ENCODE results near the gene SCG5.
A peak's percentile ranks its signal among the peaks of the same experiment; 100 is the strongest.

Gene SCG5

GRCh38 chr15:32669896-32670611 lies 28.5 kb downstream of the SCG5 start:
- Mint-ChIP-seq H3K36me3 (ENCODE audit: insufficient read depth) (no peaks in the 10 kb centered on the region), H3K27me3 (no peaks in the 10 kb centered on the region), H3K9me3 (no peaks in the 10 kb centered on the region), H3K4me3 (no peak overlapping the region), H3K4me1 (ENCODE audit: low read depth in 2 of 2) (no peaks in the 10 kb centered on the region), H3K27ac (no peak overlapping the region)
- DNase-seq (no peak), ATAC-seq (replicated peaks) (no peak)

- Mint-ChIP-seq H3K4me1 (ENCODE audit: low read depth in 2 of 2) (no peaks in the 10 kb centered on the region), H3K9me3 (no peaks in the 10 kb centered on the region), H3K27ac (no peak overlapping the region), H3K36me3 (ENCODE audit: insufficient read depth) (no peaks in the 10 kb centered on the region), H3K27me3 (no peaks in the 10 kb centered on the region), H3K4me3 (no peak overlapping the region)
- DNase-seq = no peak
- ATAC-seq (replicated peaks) = no peak
These were observed 29.1 kb downstream of the SCG5 start for GRCh38 chr15:32670623-32671022.

- H3K36me3 Mint-ChIP-seq (ENCODE audit: insufficient read depth) = no peaks in the 10 kb centered on the region
- H3K27me3 Mint-ChIP-seq = no peaks in the 10 kb centered on the region
- DNase-seq (no peak), ATAC-seq (replicated peaks) (no peak)
- H3K4me1 Mint-ChIP-seq (ENCODE audit: low read depth in 2 of 2) = no peaks in the 10 kb centered on the region
- no peaks in the 10 kb centered on the region for H3K9me3 Mint-ChIP-seq
- no peak overlapping the region for H3K27ac Mint-ChIP-seq
- H3K4me3 Mint-ChIP-seq = no peak overlapping the region
These were observed 30.1 kb downstream of the SCG5 start for GRCh38 chr15:32671339-32672325.

GRCh38 chr15:32674681-32675080 lies 33.2 kb downstream of the SCG5 start:
- Mint-ChIP-seq H3K4me3 (no peak overlapping the region), H3K9me3 (no peaks in the 10 kb centered on the region), H3K27me3 (no peaks in the 10 kb centered on the region), H3K36me3 (ENCODE audit: insufficient read depth) (no peaks in the 10 kb centered on the region), H3K27ac (no peak overlapping the region), H3K4me1 (ENCODE audit: low read depth in 2 of 2) (no peaks in the 10 kb centered on the region)
- no peak for DNase-seq
- ATAC-seq (replicated peaks) = no peak

- H3K4me1 Mint-ChIP-seq (ENCODE audit: low read depth in 2 of 2) = no peaks in the 10 kb centered on the region
- ATAC-seq (replicated peaks) = no peak
- H3K9me3 Mint-ChIP-seq = no peaks in the 10 kb centered on the region
These were observed 34.0 kb downstream of the SCG5 start for GRCh38 chr15:32675466-32675865.

GRCh38 chr15:32676169-32676568 lies 34.7 kb downstream of the SCG5 start:
- H3K27ac Mint-ChIP-seq = no peak overlapping the region
- H3K4me1 Mint-ChIP-seq (ENCODE audit: low read depth in 2 of 2) = no peaks in the 10 kb centered on the region
- H3K36me3 Mint-ChIP-seq (ENCODE audit: insufficient read depth) = no peaks in the 10 kb centered on the region
- ATAC-seq (replicated peaks) (no peak), DNase-seq (no peak)
- no peaks in the 10 kb centered on the region for H3K27me3 Mint-ChIP-seq
- no peaks in the 10 kb centered on the region for H3K9me3 Mint-ChIP-seq
- no peak overlapping the region for H3K4me3 Mint-ChIP-seq

More at GRCh38 chr15:32675466-32675865, 34.0 kb downstream of the SCG5 start:
- Mint-ChIP-seq H3K27ac (no peak overlapping the region), H3K36me3 (ENCODE audit: insufficient read depth) (no peaks in the 10 kb centered on the region), H3K4me3 (no peak overlapping the region), H3K27me3 (no peaks in the 10 kb centered on the region)
- no peak for DNase-seq

GRCh38 chr15:32677238-32677750 lies 35.8 kb downstream of the SCG5 start:
- Mint-ChIP-seq H3K27ac (no peak overlapping the region), H3K4me3 (no peak overlapping the region), H3K9me3 (no peaks in the 10 kb centered on the region), H3K36me3 (ENCODE audit: insufficient read depth) (no peaks in the 10 kb centered on the region), H3K27me3 (no peaks in the 10 kb centered on the region), H3K4me1 (ENCODE audit: low read depth in 2 of 2) (no peaks in the 10 kb centered on the region)
- ATAC-seq (replicated peaks) (no peak), DNase-seq (no peak)

DNA sequence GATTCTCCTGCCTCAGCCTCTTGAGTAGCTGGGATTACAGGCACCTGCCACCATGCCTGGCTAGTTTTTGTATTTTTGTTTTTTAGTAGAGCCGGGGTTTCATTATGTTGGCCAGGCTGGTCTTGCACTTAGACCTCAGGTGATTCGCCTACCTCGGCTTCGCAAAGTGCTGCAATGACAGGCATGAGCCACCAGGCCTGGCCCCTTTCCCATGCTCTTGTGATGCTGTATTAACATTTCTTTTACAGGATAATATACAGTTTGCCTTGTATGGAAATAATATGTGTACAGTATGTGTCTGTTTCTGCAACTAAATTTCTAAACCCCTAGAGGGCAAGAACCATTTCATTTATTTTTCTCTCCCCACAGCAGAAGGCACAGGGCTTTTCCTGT lies 37.8 kb downstream of the SCG5 start:
- Mint-ChIP-seq H3K27me3 (no peaks in the 10 kb centered on the region), H3K4me3 (no peak overlapping the region)

DNA sequence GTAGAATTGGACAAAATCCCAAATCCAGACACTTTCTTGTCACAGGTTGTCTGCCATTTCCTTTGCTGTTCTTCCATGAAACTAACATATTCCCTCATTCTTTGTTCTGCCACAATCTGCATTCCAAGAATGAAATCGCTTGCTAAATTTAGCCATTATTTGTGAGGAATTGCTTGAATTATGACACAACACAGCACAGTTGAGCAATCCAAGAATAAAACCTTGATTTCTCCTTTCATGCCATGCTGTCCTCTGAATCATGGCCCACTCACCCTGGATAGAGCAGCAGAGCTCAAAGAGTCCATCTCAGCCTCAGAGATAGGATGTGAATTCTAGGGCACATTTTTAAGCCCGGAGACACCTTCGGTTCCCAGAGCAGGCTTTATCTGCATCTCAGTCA lies 41.1 kb downstream of the SCG5 start:
- Mint-ChIP-seq H3K9me3 (no peaks in the 10 kb centered on the region), H3K36me3 (ENCODE audit: insufficient read depth) (no peaks in the 10 kb centered on the region), H3K27ac (no peak overlapping the region), H3K4me1 (ENCODE audit: low read depth in 2 of 2) (peaks cover 0 to 2% of the 10 kb centered on the region in 2 donors), H3K4me3 (no peak overlapping the region), H3K27me3 (no peaks in the 10 kb centered on the region)
- ATAC-seq (replicated peaks) = no peak
- DNase-seq = no peak

More for the DNA sequence above, 37.8 kb downstream of the SCG5 start:
- DNase-seq = no peak
- Mint-ChIP-seq H3K4me1 (ENCODE audit: low read depth in 2 of 2) (peaks cover 0 to 2% of the 10 kb centered on the region in 2 donors), H3K27ac (peak overlapping the region in 1 of 2 donors; percentile 20), H3K9me3 (no peaks in the 10 kb centered on the region), H3K36me3 (ENCODE audit: insufficient read depth) (no peaks in the 10 kb centered on the region)
- ATAC-seq (replicated peaks) = no peak

DNA sequence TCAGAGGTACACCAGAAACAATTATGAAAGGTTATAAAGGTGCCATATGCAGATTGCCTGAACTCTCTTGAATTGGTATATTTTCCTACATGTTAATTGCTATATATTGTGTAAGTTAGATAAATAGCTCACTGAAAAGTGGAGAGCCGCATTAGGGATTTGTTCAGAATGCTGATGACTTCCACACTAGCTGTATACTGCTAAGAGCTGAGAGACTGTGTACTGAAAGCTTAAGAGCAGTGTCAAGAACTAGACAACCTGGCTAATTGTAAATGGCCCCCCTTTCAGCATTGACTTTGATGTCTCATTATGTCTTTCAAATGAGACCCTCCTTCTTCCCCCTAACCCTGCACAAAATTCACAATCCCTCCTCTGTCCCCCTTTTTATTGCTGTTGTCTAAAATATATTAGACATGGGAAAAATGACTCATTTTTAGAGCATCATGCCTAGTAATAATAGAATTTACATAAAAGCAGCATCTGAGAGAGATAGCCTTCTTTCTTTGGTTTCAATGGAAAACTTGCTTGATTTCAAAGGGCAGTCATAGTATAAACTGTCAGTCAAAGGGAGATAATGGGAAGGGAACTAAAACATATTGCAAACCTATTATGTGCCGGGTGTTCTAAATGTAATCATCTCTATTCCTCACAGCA lies 41.6 kb downstream of the SCG5 start:
- ATAC-seq (replicated peaks) (no peak), DNase-seq (no peak)
- Mint-ChIP-seq H3K36me3 (ENCODE audit: insufficient read depth) (no peaks in the 10 kb centered on the region), H3K27ac (no peak overlapping the region), H3K4me1 (ENCODE audit: low read depth in 2 of 2) (peaks cover 0 to 2% of the 10 kb centered on the region in 2 donors), H3K4me3 (no peak overlapping the region), H3K27me3 (no peaks in the 10 kb centered on the region), H3K9me3 (no peaks in the 10 kb centered on the region)

GRCh38 chr15:32683906-32684584 lies 42.5 kb downstream of the SCG5 start:
- Mint-ChIP-seq H3K4me1 (ENCODE audit: low read depth in 2 of 2) (peaks cover 0 to 2% of the 10 kb centered on the region in 2 donors), H3K27ac (no peak overlapping the region), H3K9me3 (no peaks in the 10 kb centered on the region), H3K36me3 (ENCODE audit: insufficient read depth) (no peaks in the 10 kb centered on the region), H3K27me3 (no peaks in the 10 kb centered on the region), H3K4me3 (no peak overlapping the region)
- ATAC-seq (replicated peaks) (no peak), DNase-seq (no peak)

DNA sequence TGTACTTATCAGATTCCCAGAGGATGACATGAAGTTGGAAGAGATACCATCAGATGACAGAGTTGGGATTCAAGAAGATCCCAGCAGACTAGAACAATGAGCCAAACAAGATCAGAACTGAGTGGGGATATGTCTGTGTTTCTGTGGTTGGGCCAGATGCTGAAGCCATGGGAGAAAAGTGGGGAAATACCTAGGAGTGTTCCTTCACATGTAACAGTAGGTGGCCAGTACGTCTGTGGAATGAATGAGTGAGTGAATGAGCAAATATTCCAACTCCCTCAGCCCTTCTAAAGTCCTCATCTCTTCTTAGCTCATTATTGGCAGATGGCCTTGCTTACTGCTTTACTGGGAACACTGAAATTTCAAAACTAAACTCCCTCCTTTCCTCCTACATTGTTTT lies 44.1 kb downstream of the SCG5 start:
- H3K9me3 Mint-ChIP-seq = no peaks in the 10 kb centered on the region
- no peak overlapping the region for H3K4me3 Mint-ChIP-seq
- no peak overlapping the region for H3K27ac Mint-ChIP-seq
- ATAC-seq (replicated peaks) (no peak), DNase-seq (no peak)
- H3K27me3 Mint-ChIP-seq = no peaks in the 10 kb centered on the region
- peaks cover 0 to 2% of the 10 kb centered on the region in 2 donors for H3K4me1 Mint-ChIP-seq (ENCODE audit: low read depth in 2 of 2)
- no peaks in the 10 kb centered on the region for H3K36me3 Mint-ChIP-seq (ENCODE audit: insufficient read depth)

- Mint-ChIP-seq H3K27me3 (peaks cover 0 to 7% of the 10 kb centered on the region in 2 donors), H3K9me3 (no peaks in the 10 kb centered on the region), H3K4me3 (no peak overlapping the region), H3K27ac (no peak overlapping the region), H3K36me3 (ENCODE audit: insufficient read depth) (no peaks in the 10 kb centered on the region), H3K4me1 (ENCODE audit: low read depth in 2 of 2) (peaks cover 0 to 2% of the 10 kb centered on the region in 2 donors)
- ATAC-seq (replicated peaks) (no peak), DNase-seq (no peak)
These were observed 46.0 kb downstream of the SCG5 start for GRCh38 chr15:32687556-32687955.
